Cerebellar cortex (tissue), 1 donor: ENCODE results near the gene TSPAN9.

Experiments used
- DNase-seq: peaks from one replicate; pipeline ENCODE4 v3.0.0-alpha.2; 2015; ENCODE audit warnings: low spot score

Gene TSPAN9

DNA sequence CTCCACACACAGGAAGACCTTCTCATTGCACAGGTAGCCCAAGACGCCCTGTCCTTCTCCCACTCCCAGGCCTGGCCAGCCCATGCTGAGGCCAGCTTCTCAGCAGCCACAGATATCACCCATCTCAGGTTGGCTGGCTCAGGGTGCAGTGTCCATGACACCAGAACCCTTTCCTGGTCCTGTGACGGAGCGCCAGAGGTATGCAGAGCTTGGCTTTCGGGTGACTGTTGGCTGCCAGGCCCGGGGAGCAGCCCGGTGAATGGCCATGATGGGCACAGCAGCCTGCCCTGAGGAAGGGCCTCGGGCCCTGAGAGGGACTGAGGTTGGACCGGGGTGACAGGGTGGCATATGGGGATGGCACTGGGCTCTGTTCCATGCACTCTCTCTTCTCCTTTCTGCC, 173.4 kb downstream of the TSPAN9 start:
- DNase-seq = no peak

- DNase-seq = no peak
Measured at GRCh38 chr12:3251067-3251466, 173.9 kb downstream of the TSPAN9 start.

- DNase-seq = no peak
Measured at GRCh38 chr12:3251691-3252090, 174.5 kb downstream of the TSPAN9 start.

DNA sequence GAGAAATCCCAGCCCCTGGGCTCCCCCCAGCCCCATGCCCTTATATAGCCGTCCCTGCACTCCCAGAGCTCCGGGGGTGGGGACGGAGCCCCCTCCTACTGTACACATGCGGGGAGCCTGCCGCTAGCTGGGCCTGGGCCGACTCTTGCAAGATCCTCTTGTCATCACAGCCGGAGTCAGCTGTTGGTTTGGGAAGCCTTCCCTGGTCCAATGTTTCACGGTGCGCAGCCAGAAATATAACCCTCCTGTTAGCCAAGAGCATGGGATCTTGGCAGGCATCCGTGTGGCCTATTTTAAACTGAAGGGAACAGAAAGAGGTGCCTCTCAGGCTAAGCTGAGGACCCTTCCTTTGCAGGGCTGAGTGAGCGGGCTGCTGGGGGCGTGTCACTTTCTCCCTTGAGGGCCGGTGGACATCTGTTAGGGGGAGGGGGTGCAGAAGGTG, 175.3 kb downstream of the TSPAN9 start:
- DNase-seq = peak; percentile 98

DNA sequence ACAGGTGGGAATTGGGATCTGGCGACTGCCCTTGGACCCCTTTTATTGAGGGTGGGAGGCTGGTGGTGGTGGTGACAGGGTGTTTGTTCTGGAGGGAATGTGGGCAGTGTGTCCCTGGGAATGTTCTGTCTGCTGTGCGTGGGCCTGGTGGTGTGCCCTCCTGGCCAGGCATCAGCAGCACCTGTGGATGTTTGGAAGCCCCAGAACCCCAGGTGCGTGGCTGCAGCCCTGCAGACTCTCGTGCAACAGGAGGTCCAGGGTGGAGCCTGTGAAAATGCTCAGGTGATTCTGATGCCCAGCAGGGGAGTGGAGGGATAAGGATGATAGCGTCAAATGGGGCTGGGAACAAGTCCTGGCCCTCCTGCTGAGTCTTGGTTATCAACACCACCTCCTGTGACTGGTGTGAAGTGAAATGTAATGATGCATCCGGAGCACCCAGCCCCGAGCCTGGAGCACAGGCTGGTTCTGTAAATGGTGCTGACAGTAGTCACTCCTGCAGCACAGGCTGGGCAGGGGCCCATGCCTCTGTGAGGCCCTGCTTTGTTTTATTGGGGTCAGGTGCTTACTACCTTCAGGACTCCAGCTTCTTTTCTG, 176.6 kb downstream of the TSPAN9 start:
- no peak for DNase-seq

- no peak for DNase-seq
Measured at GRCh38 chr12:3255057-3255456, 177.9 kb downstream of the TSPAN9 start.

DNA sequence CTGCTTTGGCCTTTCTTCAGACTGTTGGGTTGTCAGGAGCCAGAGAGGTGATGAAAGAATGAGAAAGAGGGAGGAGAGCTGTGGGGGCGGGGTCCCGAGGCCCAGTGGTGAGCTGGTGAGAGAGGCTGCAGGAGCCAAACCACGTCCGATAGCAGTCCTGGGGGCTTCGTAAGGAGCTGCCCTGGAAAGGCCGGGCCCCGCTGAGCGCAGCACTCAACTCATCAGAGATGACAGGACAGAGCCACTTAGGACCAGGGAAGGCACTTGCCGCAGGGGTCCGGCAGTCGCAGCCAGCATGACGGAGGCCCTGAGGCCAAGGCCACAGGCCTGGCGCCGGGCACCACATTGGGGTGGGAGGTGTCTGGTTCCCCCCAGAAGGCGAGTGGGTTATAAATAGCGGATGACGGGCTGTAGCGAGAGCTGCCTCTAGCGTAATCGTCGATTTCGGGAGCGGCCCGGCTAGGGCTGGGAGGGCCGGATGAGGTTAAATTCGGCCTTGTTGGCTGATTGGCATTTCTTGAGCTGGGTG, 179.0 kb downstream of the TSPAN9 start:
- peak; percentile 52 for DNase-seq

GRCh38 chr12:3257411-3257810, 180.2 kb downstream of the TSPAN9 start:
- DNase-seq = no peak

DNA sequence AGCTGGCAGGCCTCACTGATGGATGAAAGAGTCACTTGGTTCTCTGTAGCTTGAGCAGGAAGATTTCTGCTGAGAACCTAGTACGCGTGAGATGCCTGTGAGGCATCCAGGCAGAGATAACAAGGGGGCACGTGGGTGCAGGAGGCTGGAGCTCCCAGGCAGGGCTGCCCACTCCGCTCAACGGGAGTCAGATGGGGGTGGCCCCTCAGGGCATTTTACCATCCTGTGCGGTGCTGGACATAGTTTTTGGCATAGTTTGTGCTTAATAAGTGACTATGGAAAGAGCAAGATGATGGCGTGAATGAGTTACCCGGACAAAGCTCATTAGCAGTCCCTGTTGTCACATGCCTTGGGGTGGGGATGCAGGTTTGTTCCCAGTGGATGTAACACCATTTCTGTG, 182.8 kb downstream of the TSPAN9 start:
- no peak for DNase-seq

DNA sequence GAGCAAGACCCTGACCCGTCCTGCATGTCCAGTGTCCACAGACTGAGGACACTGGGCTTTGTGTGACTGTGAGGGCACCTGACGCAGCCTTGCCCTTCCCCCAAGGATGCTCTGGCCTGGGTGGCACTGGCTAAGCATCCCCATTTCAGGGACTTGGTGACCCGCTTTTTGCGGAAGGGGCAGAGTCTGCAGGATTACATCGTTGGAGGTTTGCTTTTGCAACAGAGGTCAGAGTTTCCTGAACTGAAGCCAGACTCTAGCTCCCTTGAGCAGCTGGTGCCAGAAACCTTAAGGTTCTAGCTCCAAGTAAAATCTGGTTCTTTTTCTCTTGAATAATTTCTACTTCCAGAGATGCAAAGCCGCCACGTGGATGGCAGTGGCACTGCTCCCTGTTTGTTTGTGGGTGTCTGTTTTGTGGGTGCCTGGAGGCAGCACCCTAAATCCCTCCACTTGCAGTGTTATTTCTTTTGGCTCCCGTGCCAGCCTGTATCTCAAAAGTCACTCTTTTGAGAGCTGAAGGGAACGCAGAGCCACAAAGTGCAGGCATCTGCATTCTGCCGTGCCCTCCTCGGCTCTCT, 184.7 kb downstream of the TSPAN9 start:
- DNase-seq = no peak

DNA sequence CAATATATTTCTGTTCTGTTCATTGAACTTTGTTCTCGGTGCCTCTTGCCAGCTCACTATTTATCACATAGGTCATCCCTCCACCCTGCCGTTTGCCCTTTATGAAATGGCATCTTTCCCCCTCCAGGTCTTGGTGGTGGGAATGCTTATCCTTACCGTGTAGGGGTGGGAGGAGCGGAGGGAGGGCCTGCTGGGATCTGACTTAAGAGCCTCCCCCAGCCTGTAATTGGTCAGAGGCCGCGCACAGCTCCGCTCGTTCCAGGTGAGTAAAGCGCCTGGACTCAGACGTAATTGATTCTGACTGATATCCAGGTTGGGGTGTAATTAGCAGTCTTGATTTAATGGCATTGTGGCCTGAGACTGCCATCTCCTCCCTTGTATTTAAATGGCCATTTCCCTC, 185.3 kb downstream of the TSPAN9 start:
- peak; percentile 59 for DNase-seq

GRCh38 chr12:3263282-3263681, 186.1 kb downstream of the TSPAN9 start:
- peak; percentile 71 for DNase-seq

DNA sequence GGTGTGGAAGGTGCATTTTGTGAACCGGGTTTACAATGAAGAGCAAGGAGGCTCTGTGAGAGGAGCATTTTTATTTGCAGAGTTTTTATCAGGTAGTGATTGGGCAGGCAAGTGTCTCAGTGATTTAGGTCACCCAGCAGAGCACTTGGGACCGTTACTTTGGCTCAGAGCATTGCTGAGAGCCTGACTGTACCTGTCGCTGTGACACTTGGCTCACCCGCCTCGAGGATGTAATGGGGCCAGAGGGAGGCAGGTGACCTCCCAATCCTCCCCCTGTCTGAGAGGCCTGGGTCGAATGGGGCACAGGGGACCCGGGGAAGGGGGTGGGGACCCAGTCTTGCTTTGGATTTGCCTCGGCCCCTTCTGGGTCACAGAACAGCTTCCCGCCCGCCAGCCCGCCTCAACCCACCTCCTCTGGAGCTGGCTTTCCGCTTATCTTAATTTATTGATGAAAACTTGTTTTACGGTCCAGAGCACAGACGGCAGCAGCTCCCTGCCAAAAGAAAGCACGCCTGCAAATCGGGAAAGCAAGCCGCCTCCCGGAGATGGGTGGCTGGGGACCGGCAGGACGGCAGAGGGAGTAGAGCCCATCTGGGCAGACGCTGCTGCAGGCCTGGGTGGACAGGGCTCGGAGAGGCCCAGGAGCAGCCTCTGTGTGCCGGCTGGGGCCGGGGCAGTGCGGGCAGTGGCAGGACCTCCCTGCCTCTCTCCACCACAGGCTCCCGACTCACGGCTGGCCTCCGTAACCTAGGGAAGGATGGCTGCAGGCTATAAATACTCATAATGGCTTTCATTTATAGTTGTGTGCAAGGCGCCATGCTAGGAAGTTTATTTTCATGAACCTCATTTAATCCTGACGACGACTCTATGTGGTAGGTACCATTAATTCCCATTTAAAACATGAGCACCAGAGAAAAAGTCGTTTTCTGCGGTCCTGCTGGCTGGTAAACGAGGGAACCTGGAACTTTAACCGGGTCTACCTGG, 187.1 kb downstream of the TSPAN9 start:
- peak; percentile 62 for DNase-seq

DNA sequence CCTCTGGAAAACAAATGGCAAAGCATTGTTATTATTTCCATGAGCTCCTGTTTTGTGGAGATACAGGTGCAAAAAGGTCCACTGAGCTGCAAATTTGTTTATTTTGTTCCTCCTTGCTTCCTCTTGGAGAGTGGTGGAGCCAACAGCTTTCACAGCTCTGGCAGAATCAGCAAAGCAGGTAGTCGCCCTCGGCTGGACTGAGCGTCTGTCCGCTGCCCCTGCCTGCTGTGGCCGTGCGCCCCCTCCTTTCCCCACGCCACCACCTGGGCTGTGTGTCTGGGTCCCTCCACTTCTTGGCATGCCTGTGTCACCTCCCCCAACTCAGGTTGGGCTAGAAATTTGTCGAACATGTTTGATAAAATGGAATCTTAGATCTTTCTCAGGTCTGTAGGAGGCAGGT, 188.2 kb downstream of the TSPAN9 start:
- DNase-seq = no peak

DNA sequence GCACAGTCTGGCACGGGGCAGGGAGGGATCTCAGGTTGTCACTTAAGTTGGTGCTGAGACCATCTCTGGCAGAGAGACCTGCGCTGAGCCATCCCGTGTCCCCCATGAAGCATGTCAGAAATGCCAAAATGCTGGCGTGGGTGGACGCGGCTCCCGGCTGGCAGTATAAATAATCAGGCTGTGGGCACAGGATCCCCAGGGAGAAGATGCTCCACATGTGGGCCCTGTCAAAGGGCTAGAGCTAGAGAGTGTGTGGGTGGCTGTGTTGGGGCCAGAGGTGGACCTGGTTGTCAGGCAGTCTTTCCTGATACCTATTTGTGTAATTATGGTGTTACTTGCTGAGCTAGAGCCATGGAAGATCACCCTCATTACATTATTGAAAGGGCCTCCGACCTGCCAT, 189.5 kb downstream of the TSPAN9 start:
- DNase-seq = no peak

DNA sequence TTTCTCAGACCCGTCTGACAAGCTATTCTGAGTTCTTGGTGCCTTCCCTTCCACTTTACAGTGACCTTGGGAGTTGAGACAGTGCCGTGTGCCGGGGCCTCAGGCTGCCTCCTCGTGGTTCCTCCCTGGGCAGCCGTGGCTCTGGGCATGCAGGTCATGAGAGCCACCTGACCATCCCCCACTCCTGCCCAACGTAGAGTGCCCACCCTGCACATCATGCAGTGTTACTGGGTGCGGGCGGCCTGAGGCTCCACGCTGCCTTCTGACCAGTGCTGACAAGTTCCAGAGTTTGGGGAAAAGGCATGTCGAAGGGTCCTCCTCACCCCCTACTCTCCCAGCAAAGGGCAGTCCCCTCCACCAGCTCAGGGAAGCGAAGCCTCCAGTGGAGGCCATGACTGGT, 190.5 kb downstream of the TSPAN9 start:
- DNase-seq = no peak

DNA sequence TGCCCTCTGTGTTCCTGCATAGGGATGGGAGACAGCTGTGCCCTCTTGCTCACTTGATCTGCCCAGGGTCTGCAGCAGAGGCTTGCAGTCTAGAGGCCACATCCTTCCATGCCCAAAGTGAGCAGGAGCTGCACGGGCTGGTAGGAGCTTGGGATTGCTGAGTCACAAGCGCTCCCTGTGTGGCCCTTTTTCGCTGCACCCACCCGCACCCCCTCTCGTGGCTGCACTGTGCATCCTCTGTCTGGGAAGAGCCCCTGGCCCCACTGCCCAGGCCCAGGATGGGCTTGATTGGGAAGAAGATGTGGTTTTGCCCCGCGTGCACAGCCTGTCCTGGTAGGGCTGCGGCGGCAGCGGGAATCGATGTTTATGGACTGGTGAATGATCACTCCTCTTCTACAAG, 192.4 kb downstream of the TSPAN9 start:
- no peak for DNase-seq

DNA sequence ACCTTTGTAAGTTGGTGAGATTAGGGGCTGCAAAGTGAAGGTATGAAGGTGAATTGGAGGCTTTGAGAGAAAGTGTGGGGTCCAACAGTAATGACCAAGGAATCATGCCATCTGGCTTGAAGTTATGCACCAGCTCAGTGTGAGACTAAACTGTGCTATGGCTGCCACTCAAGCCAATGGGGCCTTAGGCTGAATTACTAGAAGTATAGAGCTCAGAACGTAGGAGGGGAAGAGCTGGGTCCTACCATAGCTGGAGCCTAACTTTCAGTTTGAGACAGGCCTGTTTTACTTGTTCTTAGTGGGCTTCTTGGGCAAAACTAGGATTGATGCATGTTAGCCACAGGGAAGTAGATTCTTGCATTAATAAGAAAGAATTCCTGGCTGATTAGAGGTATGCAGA, 194.0 kb downstream of the TSPAN9 start:
- DNase-seq = no peak

- DNase-seq = peak; percentile 90
Measured at GRCh38 chr12:3271639-3272038, 194.5 kb downstream of the TSPAN9 start.

- no peak for DNase-seq
Measured at GRCh38 chr12:3272958-3273357, 195.8 kb downstream of the TSPAN9 start.

DNA sequence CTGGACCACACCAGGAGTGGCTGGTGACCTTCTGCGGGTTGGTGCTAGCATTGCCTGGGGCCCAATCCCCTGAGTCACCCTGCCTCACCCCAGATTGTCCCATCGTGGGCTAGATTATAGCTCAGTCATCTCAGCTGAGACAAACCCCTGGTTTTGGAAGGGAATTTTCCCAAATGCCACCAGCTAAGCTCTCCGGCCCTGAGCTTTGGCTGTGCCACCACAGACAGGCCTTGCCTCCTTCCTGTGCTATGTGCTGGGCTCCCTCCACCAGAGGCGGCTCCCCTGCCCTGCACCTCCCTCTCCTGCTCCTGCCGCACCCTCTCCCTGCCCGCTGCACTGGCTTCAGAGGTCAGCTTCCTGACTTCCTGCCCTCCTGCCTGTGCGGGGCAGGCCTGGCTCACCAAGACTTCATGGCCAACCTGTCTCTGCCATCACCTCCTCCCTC, 196.3 kb downstream of the TSPAN9 start:
- peak; percentile 47 for DNase-seq

DNA sequence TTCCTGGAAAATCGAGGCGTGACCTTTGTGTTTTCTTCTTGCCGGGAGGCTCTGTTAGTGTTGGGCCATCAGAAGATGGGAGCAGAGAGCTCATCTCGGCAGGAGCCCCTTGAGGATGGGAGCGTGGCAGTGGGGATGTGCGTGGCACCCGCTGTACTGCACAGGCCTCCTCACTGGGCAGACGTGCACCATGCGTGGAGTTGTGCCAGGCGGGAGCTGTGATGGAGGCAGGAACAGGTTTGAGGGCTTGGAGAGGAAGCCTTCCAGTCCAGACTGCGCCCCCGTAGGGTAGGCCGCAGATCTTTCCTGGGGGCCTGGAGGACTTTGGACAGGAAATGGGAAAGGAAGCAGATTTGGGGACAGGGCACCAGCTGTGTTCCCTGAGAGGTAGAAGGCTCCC, 197.5 kb downstream of the TSPAN9 start:
- DNase-seq = peak; percentile 50
